Measurements from ENCODE around the gene NAALADL2.
A peak's percentile ranks its signal among the peaks of the same experiment; 100 is the strongest.

NAALADL2 gene

GRCh38 chr3:174859114-174859735 is at the start of gene NAALADL2:
Gene NAALADL2 (plus strand): TSS chr3:174859334.
- no peak for TF ChIP-seq POLR2A (IDR thresholded peaks at IDR 0.05; ENCODE audit: low read length)
- TF ChIP-seq GATA1 (IDR thresholded peaks at IDR 0.05; ENCODE audit: low read depth, low read length) = no peak
- DNase-seq = no peak

GRCh38 chr3:174810254-174810653 is 48.9 kb upstream of the NAALADL2 start:
- TF ChIP-seq POLR2A (IDR thresholded peaks at IDR 0.05; ENCODE audit: low read length) = no peak
- TF ChIP-seq GATA1 (IDR thresholded peaks at IDR 0.05; ENCODE audit: low read depth, low read length) = no peak
- DNase-seq = no peak

- TF ChIP-seq GATA1 (IDR thresholded peaks at IDR 0.05; ENCODE audit: low read depth, low read length) (no peak), POLR2A (IDR thresholded peaks at IDR 0.05; ENCODE audit: low read length) (no peak)
- DNase-seq = no peak
Measured at GRCh38 chr3:174812172-174812862, 46.8 kb upstream of the NAALADL2 start.

GRCh38 chr3:174815750-174816149 is 43.4 kb upstream of the NAALADL2 start:
- DNase-seq = no peak
- TF ChIP-seq POLR2A (IDR thresholded peaks at IDR 0.05; ENCODE audit: low read length) (no peak), GATA1 (IDR thresholded peaks at IDR 0.05; ENCODE audit: low read depth, low read length) (no peak)

- no peak for DNase-seq
- no peak for TF ChIP-seq GATA1 (IDR thresholded peaks at IDR 0.05; ENCODE audit: low read depth, low read length)
- no peak for TF ChIP-seq POLR2A (IDR thresholded peaks at IDR 0.05; ENCODE audit: low read length)
Measured at GRCh38 chr3:174820885-174821284, 38.2 kb upstream of the NAALADL2 start.

GRCh38 chr3:174821477-174821876 is 37.7 kb upstream of the NAALADL2 start:
- DNase-seq = peak in 1 of 2 experiments; percentile 2
- TF ChIP-seq GATA1 (IDR thresholded peaks at IDR 0.05; ENCODE audit: low read depth, low read length) (no peak), POLR2A (IDR thresholded peaks at IDR 0.05; ENCODE audit: low read length) (no peak)

GRCh38 chr3:174822320-174822719 is 36.8 kb upstream of the NAALADL2 start:
- TF ChIP-seq POLR2A (IDR thresholded peaks at IDR 0.05; ENCODE audit: low read length) = no peak
- no peak for DNase-seq

GRCh38 chr3:174826069-174826468 is 33.1 kb upstream of the NAALADL2 start:
- TF ChIP-seq GATA1 (IDR thresholded peaks at IDR 0.05; ENCODE audit: low read depth, low read length) (no peak), POLR2A (IDR thresholded peaks at IDR 0.05; ENCODE audit: low read length) (no peak)
- no peak for DNase-seq

GRCh38 chr3:174844746-174845145 is 14.4 kb upstream of the NAALADL2 start:
- no peak for DNase-seq
- TF ChIP-seq GATA1 (IDR thresholded peaks at IDR 0.05; ENCODE audit: low read depth, low read length) (no peak), POLR2A (IDR thresholded peaks at IDR 0.05; ENCODE audit: low read length) (no peak)

- DNase-seq = no peak
- TF ChIP-seq POLR2A (IDR thresholded peaks at IDR 0.05; ENCODE audit: low read length) (no peak), GATA1 (IDR thresholded peaks at IDR 0.05; ENCODE audit: low read depth, low read length) (no peak)
Measured at GRCh38 chr3:174846055-174846454, 13.1 kb upstream of the NAALADL2 start.

- no peak for DNase-seq
Measured at GRCh38 chr3:174854987-174855386, 4.1 kb upstream of the NAALADL2 start.

GRCh38 chr3:174857301-174857700 is 1.8 kb upstream of the NAALADL2 start:
- no peak for DNase-seq
- TF ChIP-seq GATA1 (IDR thresholded peaks at IDR 0.05; ENCODE audit: low read depth, low read length) (no peak), POLR2A (IDR thresholded peaks at IDR 0.05; ENCODE audit: low read length) (no peak)

More at GRCh38 chr3:174854987-174855386, 4.1 kb upstream of the NAALADL2 start:
- TF ChIP-seq POLR2A (IDR thresholded peaks at IDR 0.05; ENCODE audit: low read length) (no peak), GATA1 (IDR thresholded peaks at IDR 0.05; ENCODE audit: low read depth, low read length) (no peak)

GRCh38 chr3:174858353-174858752 is 781 bp upstream of the NAALADL2 start:
- no peak for DNase-seq
- no peak for TF ChIP-seq GATA1 (IDR thresholded peaks at IDR 0.05; ENCODE audit: low read depth, low read length)
- TF ChIP-seq POLR2A (IDR thresholded peaks at IDR 0.05; ENCODE audit: low read length) = no peak

GRCh38 chr3:174859756-174860155 is 622 bp downstream of the NAALADL2 start:
- TF ChIP-seq GATA1 (IDR thresholded peaks at IDR 0.05; ENCODE audit: low read depth, low read length) = no peak
- no peak for TF ChIP-seq POLR2A (IDR thresholded peaks at IDR 0.05; ENCODE audit: low read length)
- DNase-seq = no peak

- DNase-seq = no peak
- TF ChIP-seq GATA1 (IDR thresholded peaks at IDR 0.05; ENCODE audit: low read depth, low read length) (no peak), POLR2A (IDR thresholded peaks at IDR 0.05; ENCODE audit: low read length) (no peak)
Measured at GRCh38 chr3:174862101-174862500, 3.0 kb downstream of the NAALADL2 start.

Measured in erythroblast (primary cell).